GM23248 (cell line): ENCODE measurements around the gene EHD4.

Experiments used
- EZH2 ChIP-seq: fragments of 200-600 bp; sonication (generic); IDR thresholded peaks from 2 replicates; pipeline ENCODE4 v1.6.1; 2018; ENCODE audit warnings: antibody characterized with exemption, mild to moderate bottlenecking; ENCODE audit not compliant: insufficient read depth, poor library complexity, severe bottlenecking
- EZH2phosphoT487 ChIP-seq: fragments of 200-600 bp; sonication (generic); IDR thresholded peaks from 2 replicates; pipeline ENCODE4 v1.6.1; 2018; ENCODE audit warnings: antibody characterized with exemption, moderate library complexity, mild to moderate bottlenecking, low read depth; ENCODE audit not compliant: insufficient read depth

GRCh38 chr15:41971895-41972252 is 483 bp downstream of the EHD4 start:
- TF ChIP-seq EZH2 = no peak
- TF ChIP-seq EZH2phosphoT487 = no peak
